HEK293T (cell line): Measurements from ENCODE around the gene MRPL51.

ENCODE experiments used
- BHLHE40 ChIP-seq: fragments of 450-650 bp; IDR thresholded peaks from 2 replicates; pipeline ENCODE4 v1.6.1; 2016; ENCODE audit warnings: mild to moderate bottlenecking, moderate library complexity, borderline replicate concordance
- ELF4 ChIP-seq: fragments of 450-650 bp; IDR thresholded peaks from 2 replicates; pipeline ENCODE4 v1.6.1; 2017; ENCODE audit warnings: antibody characterized with exemption
- FOXK2 ChIP-seq: fragments of 450-650 bp; IDR thresholded peaks from 2 replicates; pipeline ENCODE4 v1.6.1; 2016; ENCODE audit warnings: mild to moderate bottlenecking
- FOXM1 ChIP-seq: fragments of 450-650 bp; IDR thresholded peaks from 2 replicates; pipeline ENCODE4 v1.6.1; 2017; ENCODE audit warnings: mild to moderate bottlenecking, borderline replicate concordance
- L3MBTL2 ChIP-seq: fragments of 450-650 bp; conservative IDR thresholded peaks from 2 replicates; pipeline ENCODE4 v1.6.1; 2016; ENCODE audit warnings: mild to moderate bottlenecking
- NFRKB ChIP-seq: fragments of 450-650 bp; IDR thresholded peaks from 2 replicates; pipeline ENCODE4 v1.6.1; 2016; ENCODE audit warnings: mild to moderate bottlenecking, moderate library complexity
- SP1 ChIP-seq: fragments of 450-650 bp; IDR thresholded peaks from 2 replicates; pipeline ENCODE4 v1.6.1; 2017
- SUZ12 ChIP-seq: fragments of 450-650 bp; IDR thresholded peaks from 2 replicates; pipeline ENCODE4 v1.6.1; 2016; ENCODE audit warnings: mild to moderate bottlenecking
- ZNF384 ChIP-seq: fragments of 450-650 bp; IDR thresholded peaks from 2 replicates; pipeline ENCODE4 v1.6.1; 2016

- no peak for TF ChIP-seq NFRKB
- TF ChIP-seq SP1, result no peak
- TF ChIP-seq ELF4, result no peak
- no peak for TF ChIP-seq L3MBTL2
- no peak for TF ChIP-seq FOXM1
- no peak for TF ChIP-seq BHLHE40
- no peak for TF ChIP-seq FOXK2
- no peak for TF ChIP-seq SUZ12
- TF ChIP-seq ZNF384, result no peak
Measured at GRCh38 chr12:6444031-6444430, 49.0 kb downstream of the MRPL51 start.
